Gastroesophageal sphincter (tissue), 4 donors: ENCODE measurements around the gene TMEM14C. TPM values are rescaled to one million over a fixed set of nuclear protein-coding genes. Genes with fewer than 3 reads are reported as not detected.

ENCODE experiments used
- ATAC-seq: fragments of 150-250 bp; one replicate; pipeline ENCODE4 v1.9.1; 2016; ENCODE audit warnings: mild to moderate bottlenecking, moderate library complexity
- H3K27ac ChIP-seq, 4 donors: fragments of 200-600 bp; sonication (generic) in 3 of 4; 1 replicate in 3 of 4; 2 replicates in 1 of 4; pipeline ENCODE4 v1.5.1; 2016 to 2019
- H3K27me3 ChIP-seq: fragments of 200-600 bp; sonication (generic); one replicate; pipeline ENCODE4 v1.5.1; 2019
- H3K36me3 ChIP-seq, 2 donors: fragments of 200-600 bp; sonication (generic); one replicate each; pipeline ENCODE4 v1.5.1; 2019; ENCODE audit warnings: control low read depth in 1 of 2
- H3K4me1 ChIP-seq, 3 donors: fragments of 200-600 bp; sonication (generic); 1 replicate in 2 of 3; 2 replicates in 1 of 3; pipeline ENCODE4 v1.5.1; 2016 to 2019; ENCODE audit warnings: control low read depth in 2 of 3
- H3K4me3 ChIP-seq, 2 donors: fragments of 200-600 bp; sonication (generic); one replicate each; pipeline ENCODE4 v1.5.1; 2019; ENCODE audit warnings: mild to moderate bottlenecking in 1 of 2, moderate library complexity in 1 of 2
- H3K9me3 ChIP-seq, 3 donors: fragments of 200-600 bp; sonication (generic); one replicate each; pipeline ENCODE4 v1.5.1; 2017 to 2019; ENCODE audit warnings: control low read depth in 2 of 3
- EP300 ChIP-seq: sonication (generic); formaldehyde crosslinking; IDR thresholded peaks from one replicate; pipeline ENCODE4 v1.6.1; 2017; ENCODE audit warnings: antibody characterized with exemption, mild to moderate bottlenecking
- POLR2A ChIP-seq, 2 donors: fragments of 450-650 bp; IDR thresholded peaks; one replicate each; pipeline ENCODE4 v1.6.1; 2017; ENCODE audit warnings: antibody characterized with exemption in 2 of 2, mild to moderate bottlenecking in 2 of 2, moderate library complexity in 1 of 2
- POLR2AphosphoS5 ChIP-seq: sonication (generic); formaldehyde crosslinking; IDR thresholded peaks from one replicate; pipeline ENCODE4 v1.6.1; 2017; ENCODE audit warnings: antibody characterized with exemption
- whole genome bisulfite sequencing, 2 donors: methylation state at CpG; one replicate each; pipeline ENCODE4 v1.1.5; 2018; ENCODE audit warnings: low coverage in 1 of 2; 5-methylcytosine and 5-hydroxymethylcytosine counted together
- total RNA-seq, 4 donors: library from RNA; depleted of rRNA; stranded (reverse); fragments of >200 nt; gene quantifications; one replicate each; pipeline ENCODE4 v1.1.0, GENCODE V29; 2016
- TF ChIP-seq, protein P1 (sequence below), 4 experiments: fragments of 200-600 bp in 2 of 4; fragments of 450-650 bp in 2 of 4; sonication (generic) in 1 of 4; IDR thresholded peaks; one replicate each; pipeline ENCODE4 v1.5.1; 2017 to 2019; ENCODE audit warnings: antibody characterized with exemption in 4 of 4, mild to moderate bottlenecking in 2 of 4, moderate library complexity in 2 of 4

Gene TMEM14C
- total RNA-seq, 4 donors from 2014 or later: 97.4 to 209 (median 150) TPM

DNA sequence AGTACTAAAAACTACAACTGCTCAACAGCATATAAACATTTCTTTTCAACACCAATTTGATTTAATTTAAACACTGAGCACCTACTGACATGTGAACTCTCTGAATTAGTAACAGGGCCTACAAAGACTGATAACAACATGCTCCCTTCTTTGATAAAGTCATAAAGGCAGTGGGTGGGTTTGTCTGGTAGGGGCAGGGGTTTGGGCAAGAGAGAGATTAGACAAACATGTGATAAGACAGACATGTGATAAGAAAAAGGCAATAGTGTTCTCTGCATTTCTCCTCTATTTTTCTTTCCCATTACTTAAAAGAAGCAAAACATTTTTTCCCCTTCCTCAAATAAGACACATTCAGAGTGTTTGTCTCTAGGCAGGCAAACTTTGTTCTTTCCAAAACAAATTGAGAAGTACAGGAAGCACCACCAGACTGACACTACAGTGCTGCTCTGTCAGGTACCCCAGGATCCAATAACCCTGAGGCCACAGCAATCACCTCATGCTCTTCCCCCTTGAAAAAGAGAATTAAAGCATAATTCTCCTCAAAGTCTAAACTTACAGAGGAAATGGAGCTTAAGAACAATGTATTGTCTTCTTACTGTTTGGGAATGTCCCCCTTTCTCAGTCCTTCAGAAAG is 40.4 kb upstream of the TMEM14C start:
- Histone ChIP-seq H3K36me3 (no peaks in the 10 kb centered on the region), H3K4me1 (no peaks in the 10 kb centered on the region), H3K27me3 (no peaks in the 10 kb centered on the region), H3K4me3 (no peak overlapping the region), H3K27ac (no peak overlapping the region), H3K9me3 (no peaks in the 10 kb centered on the region)
- TF ChIP-seq, protein P1, sequence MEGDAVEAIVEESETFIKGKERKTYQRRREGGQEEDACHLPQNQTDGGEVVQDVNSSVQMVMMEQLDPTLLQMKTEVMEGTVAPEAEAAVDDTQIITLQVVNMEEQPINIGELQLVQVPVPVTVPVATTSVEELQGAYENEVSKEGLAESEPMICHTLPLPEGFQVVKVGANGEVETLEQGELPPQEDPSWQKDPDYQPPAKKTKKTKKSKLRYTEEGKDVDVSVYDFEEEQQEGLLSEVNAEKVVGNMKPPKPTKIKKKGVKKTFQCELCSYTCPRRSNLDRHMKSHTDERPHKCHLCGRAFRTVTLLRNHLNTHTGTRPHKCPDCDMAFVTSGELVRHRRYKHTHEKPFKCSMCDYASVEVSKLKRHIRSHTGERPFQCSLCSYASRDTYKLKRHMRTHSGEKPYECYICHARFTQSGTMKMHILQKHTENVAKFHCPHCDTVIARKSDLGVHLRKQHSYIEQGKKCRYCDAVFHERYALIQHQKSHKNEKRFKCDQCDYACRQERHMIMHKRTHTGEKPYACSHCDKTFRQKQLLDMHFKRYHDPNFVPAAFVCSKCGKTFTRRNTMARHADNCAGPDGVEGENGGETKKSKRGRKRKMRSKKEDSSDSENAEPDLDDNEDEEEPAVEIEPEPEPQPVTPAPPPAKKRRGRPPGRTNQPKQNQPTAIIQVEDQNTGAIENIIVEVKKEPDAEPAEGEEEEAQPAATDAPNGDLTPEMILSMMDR (IDR thresholded peaks at IDR 0.05): no peak
- TF ChIP-seq EP300 (no peak), POLR2A (IDR thresholded peaks at IDR 0.05) (no peak), POLR2AphosphoS5 (no peak)
- ATAC-seq: no peak

DNA sequence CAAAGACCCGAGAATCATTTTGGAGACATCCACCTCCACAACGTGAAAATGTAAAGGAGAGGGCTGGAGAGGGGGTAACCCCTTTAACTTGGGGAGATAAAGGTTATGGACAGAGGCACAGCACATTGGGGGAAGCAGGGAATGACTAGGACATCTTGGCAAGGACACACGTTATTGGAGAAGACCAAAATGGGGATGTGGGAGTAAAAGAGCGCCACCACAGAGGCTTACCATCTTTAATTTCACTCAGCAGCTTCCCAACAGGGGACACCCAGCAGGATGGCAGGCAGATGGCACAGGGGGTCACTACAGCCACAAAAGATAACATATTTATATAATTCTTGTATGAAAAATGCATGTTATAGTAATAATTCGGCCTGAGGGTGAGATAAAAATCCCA is 38.3 kb upstream of the TMEM14C start:
- no peak for TF ChIP-seq EP300
- no peak for TF ChIP-seq POLR2AphosphoS5
- TF ChIP-seq POLR2A (IDR thresholded peaks at IDR 0.05): no peak
- TF ChIP-seq, protein P1 (IDR thresholded peaks at IDR 0.05): no peak
- 63 to 68% methylated on average over 5 of the region's 5 CpGs for WGBS, 2 donors
- Histone ChIP-seq H3K4me1 (no peaks in the 10 kb centered on the region), H3K27ac (no peak overlapping the region), H3K27me3 (no peaks in the 10 kb centered on the region), H3K4me3 (no peak overlapping the region), H3K36me3 (no peaks in the 10 kb centered on the region), H3K9me3 (no peaks in the 10 kb centered on the region)
- ATAC-seq: no peak

DNA sequence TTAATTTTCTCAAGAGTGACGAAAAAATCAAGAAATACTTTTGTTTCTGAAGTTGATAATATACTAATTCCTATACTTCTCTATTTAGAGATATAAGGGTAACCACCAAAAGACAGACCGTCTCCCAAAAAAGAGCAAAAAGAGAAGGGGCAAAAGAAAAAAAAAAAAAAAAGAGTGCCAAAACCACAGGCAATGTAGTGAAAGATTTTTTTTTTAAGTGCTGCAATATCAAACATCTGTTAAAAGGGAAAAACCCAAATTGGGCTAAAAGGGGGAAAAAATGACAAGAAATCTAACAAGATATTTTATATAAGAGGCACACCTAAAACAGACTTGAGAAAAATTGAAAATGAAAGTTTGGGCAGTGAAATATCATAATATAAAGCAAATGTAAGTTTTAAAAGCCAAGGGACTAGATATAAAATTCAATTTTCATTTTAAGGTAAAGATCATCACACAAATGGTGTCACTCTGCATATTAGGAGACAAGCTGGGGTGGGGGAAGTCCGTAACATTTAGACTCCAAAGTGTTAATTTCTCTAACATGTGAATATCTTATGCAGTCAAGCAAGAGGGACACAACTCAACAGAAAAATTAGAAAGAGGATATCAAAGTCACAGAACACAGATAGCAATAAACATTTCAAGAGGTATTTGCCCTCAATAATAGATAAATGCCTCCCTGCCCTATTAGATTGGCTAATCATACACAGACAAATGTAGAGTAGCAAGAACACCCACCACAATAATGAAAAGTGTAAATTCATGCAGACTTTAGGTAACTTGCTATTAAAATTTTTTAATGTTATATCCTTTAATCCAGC is 37.6 kb upstream of the TMEM14C start:
- Histone ChIP-seq H3K27me3 (no peaks in the 10 kb centered on the region), H3K9me3 (no peaks in the 10 kb centered on the region), H3K36me3 (no peaks in the 10 kb centered on the region), H3K27ac (no peak overlapping the region), H3K4me1 (no peaks in the 10 kb centered on the region), H3K4me3 (no peak overlapping the region)
- no peak for ATAC-seq
- whole genome bisulfite sequencing, 2 donors: 71 to 73% methylated on average over 3 of the region's 3 CpGs
- TF ChIP-seq, protein P1 (IDR thresholded peaks at IDR 0.05): no peak
- TF ChIP-seq EP300 (no peak), POLR2A (IDR thresholded peaks at IDR 0.05) (no peak), POLR2AphosphoS5 (no peak)

DNA sequence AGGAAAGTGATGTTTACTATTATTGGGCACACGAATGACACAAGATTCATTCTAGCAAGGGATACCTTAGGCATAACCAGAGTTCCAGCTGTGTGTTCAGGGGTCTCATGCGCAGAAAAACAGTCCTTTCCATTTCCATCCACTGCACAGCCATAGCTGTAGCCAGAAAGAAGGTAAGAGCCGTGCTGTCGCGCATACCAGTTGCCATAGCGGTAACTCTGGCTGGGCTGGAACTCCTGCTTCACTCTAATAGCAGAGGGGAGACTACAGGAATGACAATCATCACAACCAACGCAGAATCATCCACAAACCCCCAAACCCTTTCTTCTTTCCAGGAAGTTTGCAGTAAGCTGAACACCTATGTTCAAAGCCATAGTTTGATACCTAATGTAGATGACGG is 36.0 kb upstream of the TMEM14C start:
- no peak overlapping the region for H3K27ac ChIP-seq
- H3K4me1 ChIP-seq: no peaks in the 10 kb centered on the region
- ATAC-seq: no peak
- no peak for TF ChIP-seq POLR2AphosphoS5
- TF ChIP-seq POLR2A (IDR thresholded peaks at IDR 0.05): no peak
- TF ChIP-seq, protein P1 (IDR thresholded peaks at IDR 0.05): no peak
- no peak for TF ChIP-seq EP300
- H3K9me3 ChIP-seq: no peaks in the 10 kb centered on the region
- 79 to 84% methylated on average over 8 of the region's 8 CpGs for WGBS, 2 donors
- no peaks in the 10 kb centered on the region for H3K36me3 ChIP-seq
- H3K4me3 ChIP-seq: no peak overlapping the region
- H3K27me3 ChIP-seq: no peaks in the 10 kb centered on the region

DNA sequence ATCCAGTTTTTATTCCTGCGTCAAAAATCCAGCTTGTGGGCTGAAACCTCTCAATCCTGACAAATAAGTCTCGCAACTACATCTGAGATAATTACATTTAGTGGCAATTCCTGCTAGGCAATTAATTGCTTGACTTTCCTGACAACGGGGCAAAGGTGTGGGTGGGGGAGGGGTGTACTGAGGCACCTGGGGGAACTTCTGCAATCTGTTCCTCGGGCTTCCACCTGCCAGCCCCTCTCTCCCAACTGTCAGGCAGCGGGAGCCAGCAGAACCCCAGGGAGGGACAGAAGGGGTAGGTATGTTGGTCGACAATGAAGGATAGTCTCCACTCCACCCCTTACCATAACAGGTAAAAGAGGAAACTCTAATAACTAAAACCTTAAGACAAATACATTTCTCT is 35.3 kb upstream of the TMEM14C start:
- Histone ChIP-seq H3K36me3 (no peaks in the 10 kb centered on the region), H3K4me3 (no peak overlapping the region), H3K9me3 (no peaks in the 10 kb centered on the region), H3K27me3 (no peaks in the 10 kb centered on the region), H3K4me1 (no peaks in the 10 kb centered on the region), H3K27ac (no peak overlapping the region)
- no peak for ATAC-seq
- TF ChIP-seq POLR2A (IDR thresholded peaks at IDR 0.05) (no peak), POLR2AphosphoS5 (no peak), EP300 (no peak)
- TF ChIP-seq, protein P1 (IDR thresholded peaks at IDR 0.05): no peak
- 35 to 80% methylated on average over 2 to 5 of the region's 6 CpGs for WGBS, 2 donors
